ENCODE measurements around the gene TSPAN18. TPM values are rescaled to one million over a fixed set of nuclear protein-coding genes. Genes with fewer than 3 reads are reported as not detected.

TSPAN18 gene
- polyA plus RNA-seq, 1 of the 3 experiments (the other 2 are of a cell fraction), result 0.72 TPM

- Histone ChIP-seq H3K27me3 (ENCODE audit: insufficient read depth) (no peaks in the 10 kb centered on the region), H3K4me3 (ENCODE audit: low read depth in 2 of 2, low read length in 1 of 2) (no peak overlapping the region), H3K4me1 (ENCODE audit: control insufficient read depth in 1 of 2, insufficient read depth in 2 of 2, low read depth in 1 of 2, low read length in 1 of 2) (peaks cover 21 to 78% of the 10 kb centered on the region in 2 experiments; a peak in 3 of 4 replicates), H3K27ac (ENCODE audit: low read depth in 2 of 2, low read length in 1 of 2) (peak overlapping the region in 1 of 2 experiments; percentile 99; a peak in 2 of 4 replicates), H2AFZ (ENCODE audit: low read depth) (no peak overlapping the region), H3K36me3 (replicated peaks in 1 of 2; ENCODE audit: control insufficient read depth in 1 of 2, insufficient read depth in 2 of 2, low read length in 1 of 2) (no peaks in the 10 kb centered on the region), H4K20me1 (ENCODE audit: insufficient read depth) (no peaks in the 10 kb centered on the region), H3K4me2 (no peak overlapping the region), H3K9me2 (no peaks in the 10 kb centered on the region), H3K79me2 (ENCODE audit: insufficient read depth) (no peaks in the 10 kb centered on the region), H3K9ac (no peak overlapping the region), H3F3A (replicated peaks; ENCODE audit: insufficient read depth) (no peaks in the 10 kb centered on the region), H3K9me3 (no peaks in the 10 kb centered on the region)
- TF ChIP-seq FOSL2 (IDR thresholded peaks at IDR 0.05; ENCODE audit: borderline replicate concordance, low read depth) (no peak), RXRA (IDR thresholded peaks at IDR 0.05; ENCODE audit: borderline replicate concordance, low read depth) (no peak), MXI1 (IDR thresholded peaks at IDR 0.05; ENCODE audit: low read depth, low read length) (peak; percentile 45; the same call in 1 of the 2 replicates), MEF2A (IDR thresholded peaks at IDR 0.05; ENCODE audit: borderline replicate concordance, low read depth) (no peak), FOXM1 (IDR thresholded peaks at IDR 0.05; ENCODE audit: low read depth) (no peak), EP300 (IDR thresholded peaks at IDR 0.05; ENCODE audit: borderline replicate concordance in 1 of 2, low read depth in 1 of 2, low read length in 1 of 2) (peak in 1 of 2 experiments; percentile 96; a peak in 2 of 4 replicates), CHD2 (IDR thresholded peaks at IDR 0.05; ENCODE audit: low read length, partially characterized antibody) (peak; percentile 72), RCOR1 (IDR thresholded peaks at IDR 0.05; ENCODE audit: low read length) (peak; percentile 64; the same call in 1 of the 2 replicates), SMC3 (IDR thresholded peaks at IDR 0.05; ENCODE audit: low read depth, low read length) (peak; percentile 30; the same call in 1 of the 2 replicates), EZH2phosphoT487 (IDR thresholded peaks at IDR 0.05; ENCODE audit: borderline replicate concordance, low read depth) (no peak), YY1 (IDR thresholded peaks at IDR 0.05; ENCODE audit: low read depth) (no peak), RAD21 (IDR thresholded peaks at IDR 0.05; ENCODE audit: low read length) (peak; percentile 41), FOXJ3 (CRISPR knock-in tag; IDR thresholded peaks at IDR 0.05) (peak; percentile 37; the same call in 1 of the 2 replicates), NFIC (IDR thresholded peaks at IDR 0.05; ENCODE audit: borderline replicate concordance) (no peak), TEAD4 (IDR thresholded peaks at IDR 0.05; ENCODE audit: borderline replicate concordance, insufficient read depth) (no peak), REST (IDR thresholded peaks at IDR 0.05; ENCODE audit: low read depth, low read length) (no peak), TAF1 (IDR thresholded peaks at IDR 0.05; ENCODE audit: borderline replicate concordance, low read depth, low read length) (no peak), GABPA (IDR thresholded peaks at IDR 0.05; ENCODE audit: low read depth) (no peak), RFX5 (IDR thresholded peaks at IDR 0.05; ENCODE audit: low read length) (no peak), GATA2 (CRISPR knock-in tag; IDR thresholded peaks at IDR 0.05) (peak; percentile 57), POLR2AphosphoS5 (IDR thresholded peaks at IDR 0.05; ENCODE audit: low read depth, low read length) (peak; percentile 40; the same call in 1 of the 2 replicates), MAX (IDR thresholded peaks at IDR 0.05; ENCODE audit: low read depth) (no peak)
- TF ChIP-seq, protein P1, sequence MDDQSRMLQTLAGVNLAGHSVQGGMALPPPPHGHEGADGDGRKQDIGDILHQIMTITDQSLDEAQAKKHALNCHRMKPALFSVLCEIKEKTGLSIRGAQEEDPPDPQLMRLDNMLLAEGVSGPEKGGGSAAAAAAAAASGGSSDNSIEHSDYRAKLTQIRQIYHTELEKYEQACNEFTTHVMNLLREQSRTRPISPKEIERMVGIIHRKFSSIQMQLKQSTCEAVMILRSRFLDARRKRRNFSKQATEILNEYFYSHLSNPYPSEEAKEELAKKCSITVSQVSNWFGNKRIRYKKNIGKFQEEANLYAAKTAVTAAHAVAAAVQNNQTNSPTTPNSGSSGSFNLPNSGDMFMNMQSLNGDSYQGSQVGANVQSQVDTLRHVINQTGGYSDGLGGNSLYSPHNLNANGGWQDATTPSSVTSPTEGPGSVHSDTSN (IDR thresholded peaks at IDR 0.05), result no peak
- TF ChIP-seq, protein P2, sequence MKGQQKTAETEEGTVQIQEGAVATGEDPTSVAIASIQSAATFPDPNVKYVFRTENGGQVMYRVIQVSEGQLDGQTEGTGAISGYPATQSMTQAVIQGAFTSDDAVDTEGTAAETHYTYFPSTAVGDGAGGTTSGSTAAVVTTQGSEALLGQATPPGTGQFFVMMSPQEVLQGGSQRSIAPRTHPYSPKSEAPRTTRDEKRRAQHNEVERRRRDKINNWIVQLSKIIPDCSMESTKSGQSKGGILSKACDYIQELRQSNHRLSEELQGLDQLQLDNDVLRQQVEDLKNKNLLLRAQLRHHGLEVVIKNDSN (IDR thresholded peaks at IDR 0.05; ENCODE audit: borderline replicate concordance, low read depth), result no peak
- WGBS (ENCODE audit: low lambda C conversion rate), result 31% methylated on average over 7 of the region's 7 CpGs
- DNase-seq, result peak; percentile 69
- ChIA-PET CTCF (interaction anchor here (0.7 to 7.0 kb wide), 36 partner anchors 8 to 211 kb away, joined by 3 to 101 read pairs (median 7); partner anchors contain the start of gene TSPAN18), POLR2A (interaction anchor here (0.6 to 4.5 kb wide), 9 partner anchors 10 to 82 kb away, joined by 3 to 43 read pairs (median 4); no protein-coding TSS in a partner anchor)
Observed at GRCh38 chr11:44775985-44776446, 49.3 kb downstream of the TSPAN18 start.
